Activated T-helper 17 cell treated with anti-CD3 and anti-CD28 coated beads, Interleukin-2, amount 50 U/mL, for 72 hours (primary cell): ENCODE measurements around the gene GRM4. TPM values are rescaled to one million over a fixed set of nuclear protein-coding genes. Genes with fewer than 3 reads are reported as not detected.

Source experiments
- ATAC-seq: fragments of 150-1000 bp; cut with Tn5 transposase; replicated peaks from 2 replicates; pipeline ENCODE4 v1.10.0; 2021; ENCODE audit warnings: mild to moderate bottlenecking, moderate library complexity
- H3K27ac Mint-ChIP-seq: one replicate; pipeline ENCODE4 v1.8.0; 2022; ENCODE audit warnings: mixed read lengths
- H3K27me3 Mint-ChIP-seq: one replicate; pipeline ENCODE4 v1.8.0; 2022; ENCODE audit warnings: mixed read lengths
- H3K36me3 Mint-ChIP-seq: one replicate; pipeline ENCODE4 v1.8.0; 2022; ENCODE audit warnings: low read depth, mild to moderate bottlenecking, mixed read lengths
- H3K4me1 Mint-ChIP-seq: one replicate; pipeline ENCODE4 v1.8.0; 2022; ENCODE audit warnings: mixed read lengths
- H3K4me3 Mint-ChIP-seq: one replicate; pipeline ENCODE4 v1.8.0; 2022; ENCODE audit warnings: mild to moderate bottlenecking, mixed read lengths
- H3K9me3 Mint-ChIP-seq: one replicate; pipeline ENCODE4 v1.8.0; 2022; ENCODE audit warnings: mixed read lengths
- total RNA-seq, 2 donors: library from RNA; stranded (reverse); gene quantifications; one replicate each; pipeline ENCODE4 v1.2.3, GENCODE V29; 2022

GRM4 gene
- total RNA-seq, 2 donors from 2014 or later = not detected

GRCh38 chr6:34001706-34002621 is 143.9 kb downstream of the GRM4 start:
- Mint-ChIP-seq H3K27ac (no peak overlapping the region), H3K4me3 (no peak overlapping the region), H3K9me3 (no peaks in the 10 kb centered on the region), H3K27me3 (no peaks in the 10 kb centered on the region), H3K4me1 (no peaks in the 10 kb centered on the region), H3K36me3 (no peaks in the 10 kb centered on the region)
- no peak for ATAC-seq

- Mint-ChIP-seq H3K9me3 (no peaks in the 10 kb centered on the region), H3K4me1 (no peaks in the 10 kb centered on the region), H3K4me3 (no peak overlapping the region), H3K27ac (no peak overlapping the region), H3K36me3 (no peaks in the 10 kb centered on the region), H3K27me3 (no peaks in the 10 kb centered on the region)
- ATAC-seq = no peak
These were observed 145.6 kb downstream of the GRM4 start for GRCh38 chr6:34000281-34000680.

- no peak for ATAC-seq
- Mint-ChIP-seq H3K4me3 (no peak overlapping the region), H3K36me3 (no peaks in the 10 kb centered on the region), H3K4me1 (no peaks in the 10 kb centered on the region), H3K27ac (no peak overlapping the region), H3K9me3 (no peaks in the 10 kb centered on the region), H3K27me3 (peaks cover under 1% of the 10 kb centered on the region)
These were observed 146.3 kb downstream of the GRM4 start for GRCh38 chr6:33999567-33999966.

DNA sequence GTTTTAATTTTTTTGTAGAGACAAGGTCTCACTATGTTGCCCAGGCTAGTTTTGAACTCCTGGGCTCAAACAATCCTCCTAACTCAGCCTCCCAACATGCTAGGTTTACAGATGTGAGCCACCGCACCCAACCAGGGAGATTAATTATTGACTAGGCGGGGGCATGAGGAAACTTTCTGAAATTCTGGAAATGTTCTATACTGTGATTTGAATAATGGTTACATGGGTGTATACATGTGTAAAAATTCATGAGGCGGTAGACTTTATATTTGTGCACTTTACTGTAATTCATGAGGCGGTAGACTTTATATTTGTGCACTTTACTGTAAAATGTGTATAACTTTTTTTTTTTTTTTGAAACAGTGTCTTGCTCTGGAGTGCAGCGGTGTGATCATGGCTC is 147.2 kb downstream of the GRM4 start:
- H3K4me3 Mint-ChIP-seq = no peak overlapping the region
- no peaks in the 10 kb centered on the region for H3K9me3 Mint-ChIP-seq
- H3K36me3 Mint-ChIP-seq = no peaks in the 10 kb centered on the region
- no peaks in the 10 kb centered on the region for H3K4me1 Mint-ChIP-seq
- ATAC-seq = no peak
- no peak overlapping the region for H3K27ac Mint-ChIP-seq
- H3K27me3 Mint-ChIP-seq = peaks cover 9% of the 10 kb centered on the region

GRCh38 chr6:33997265-33997664 is 148.6 kb downstream of the GRM4 start:
- Mint-ChIP-seq H3K9me3 (no peaks in the 10 kb centered on the region), H3K4me1 (no peaks in the 10 kb centered on the region), H3K4me3 (no peak overlapping the region), H3K27ac (no peak overlapping the region), H3K36me3 (no peaks in the 10 kb centered on the region), H3K27me3 (peaks cover 13% of the 10 kb centered on the region)
- ATAC-seq = no peak

DNA sequence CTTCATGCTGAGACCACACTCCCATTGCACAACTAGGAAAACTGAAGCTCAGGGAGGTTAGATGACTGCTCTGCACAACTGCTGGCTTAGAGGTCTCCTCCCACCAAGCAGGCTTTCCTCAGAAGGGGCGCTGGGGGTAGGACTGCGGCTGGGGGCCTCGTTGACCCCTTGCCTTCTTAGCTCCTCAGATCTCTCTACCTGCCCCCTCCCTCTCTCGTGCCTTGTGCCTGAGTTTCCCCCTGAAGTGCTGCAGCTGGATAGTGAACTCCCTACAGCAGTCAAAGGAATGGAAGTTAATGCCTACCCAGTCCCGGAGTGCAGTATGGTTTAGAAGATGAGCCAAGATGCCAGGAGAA is 149.8 kb downstream of the GRM4 start:
- Mint-ChIP-seq H3K9me3 (no peaks in the 10 kb centered on the region), H3K4me3 (no peak overlapping the region), H3K27ac (no peak overlapping the region), H3K36me3 (no peaks in the 10 kb centered on the region), H3K4me1 (no peaks in the 10 kb centered on the region), H3K27me3 (peaks cover 13% of the 10 kb centered on the region)
- no peak for ATAC-seq

DNA sequence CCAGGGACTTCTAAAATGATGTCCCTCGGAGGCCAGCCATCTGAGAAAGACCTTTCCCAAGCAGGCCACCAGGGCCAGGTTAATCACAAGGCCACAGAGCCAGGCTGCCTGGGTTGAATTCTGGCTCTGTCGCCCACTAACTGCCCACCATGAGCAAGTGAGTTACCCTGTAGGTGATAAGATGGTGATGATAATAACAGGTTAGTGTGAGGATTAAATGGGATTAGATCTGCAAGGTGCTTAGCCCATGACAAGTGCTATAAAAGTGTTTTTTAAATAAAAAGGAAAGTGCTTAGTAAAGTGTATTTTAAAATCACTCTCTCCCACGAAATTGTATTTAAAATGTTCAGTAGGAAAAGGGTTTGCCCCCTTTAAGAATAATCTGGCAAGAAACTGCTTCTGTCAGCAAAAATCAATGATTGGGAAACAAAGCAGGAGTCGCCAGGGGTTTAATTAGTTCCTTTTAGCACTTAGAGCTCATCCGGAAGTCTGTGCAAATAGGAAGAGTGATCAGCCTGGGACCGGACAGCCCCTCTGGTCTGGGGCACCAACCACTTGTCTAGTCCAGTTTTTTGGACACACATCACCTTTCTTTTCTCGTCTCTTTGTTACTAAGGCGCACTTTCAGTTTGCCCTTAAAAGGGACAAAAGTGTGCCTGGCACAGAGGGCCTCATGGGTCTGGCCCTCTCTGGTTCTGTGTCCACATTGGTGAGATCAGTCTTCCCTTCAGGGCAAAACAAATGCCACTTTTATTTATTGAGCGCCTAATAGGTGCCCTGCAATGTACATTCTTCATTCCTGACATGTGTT is 150.4 kb downstream of the GRM4 start:
- peaks cover 13% of the 10 kb centered on the region for H3K27me3 Mint-ChIP-seq
- ATAC-seq = no peak
- H3K27ac Mint-ChIP-seq = no peak overlapping the region
- no peaks in the 10 kb centered on the region for H3K9me3 Mint-ChIP-seq
- no peak overlapping the region for H3K4me3 Mint-ChIP-seq
- no peaks in the 10 kb centered on the region for H3K4me1 Mint-ChIP-seq
- H3K36me3 Mint-ChIP-seq = no peaks in the 10 kb centered on the region

GRCh38 chr6:33994472-33995308 is 151.2 kb downstream of the GRM4 start:
- no peak overlapping the region for H3K4me3 Mint-ChIP-seq
- ATAC-seq = no peak
- H3K27ac Mint-ChIP-seq = no peak overlapping the region
- no peaks in the 10 kb centered on the region for H3K4me1 Mint-ChIP-seq
- no peaks in the 10 kb centered on the region for H3K9me3 Mint-ChIP-seq
- peaks cover 13% of the 10 kb centered on the region for H3K27me3 Mint-ChIP-seq
- no peaks in the 10 kb centered on the region for H3K36me3 Mint-ChIP-seq

DNA sequence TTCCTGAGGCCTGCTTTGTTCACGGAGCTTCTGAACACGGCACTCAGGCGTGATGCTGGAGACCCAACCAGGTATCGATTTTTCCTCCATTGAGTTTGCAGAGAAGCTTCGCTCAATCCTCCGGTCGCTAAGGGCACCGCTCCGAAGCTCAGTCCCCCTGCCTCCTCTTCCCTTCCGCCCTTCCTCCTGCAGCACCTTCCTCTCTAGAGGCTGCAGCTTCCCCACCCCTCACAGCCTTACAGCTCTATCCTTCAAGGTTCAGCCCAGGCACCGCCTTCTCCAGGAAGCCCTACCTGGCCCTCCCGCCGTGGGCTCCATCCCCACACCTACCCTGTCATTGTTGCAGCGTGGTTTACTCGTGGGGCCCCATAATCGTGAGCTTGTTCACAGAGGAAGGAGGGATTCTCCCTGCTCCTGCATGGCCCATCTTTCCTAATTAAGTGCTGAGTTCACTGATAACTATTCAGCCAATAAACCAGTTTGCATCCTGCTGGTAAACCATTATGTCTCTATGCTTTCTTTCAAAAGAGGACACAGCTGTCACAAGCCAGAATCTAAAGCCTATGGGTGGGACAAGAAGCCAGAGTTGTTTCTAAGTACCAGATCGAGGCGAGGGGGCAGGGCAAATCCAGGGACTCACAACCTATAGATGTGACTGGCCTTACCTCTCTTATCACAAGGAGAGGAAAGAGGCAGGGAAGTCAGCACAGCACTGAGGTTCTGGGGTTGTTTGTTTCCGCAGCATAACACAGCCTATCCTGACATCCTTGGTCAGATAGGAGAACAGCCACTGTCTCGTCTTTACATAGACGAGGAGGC is 152.0 kb downstream of the GRM4 start:
- no peaks in the 10 kb centered on the region for H3K9me3 Mint-ChIP-seq
- H3K27me3 Mint-ChIP-seq = peaks cover 13% of the 10 kb centered on the region
- no peak overlapping the region for H3K27ac Mint-ChIP-seq
- no peaks in the 10 kb centered on the region for H3K4me1 Mint-ChIP-seq
- no peaks in the 10 kb centered on the region for H3K36me3 Mint-ChIP-seq
- ATAC-seq = no peak
- no peak overlapping the region for H3K4me3 Mint-ChIP-seq

- ATAC-seq = no peak
- Mint-ChIP-seq H3K27ac (no peak overlapping the region), H3K27me3 (peaks cover 13% of the 10 kb centered on the region), H3K4me1 (no peaks in the 10 kb centered on the region), H3K4me3 (no peak overlapping the region), H3K9me3 (no peaks in the 10 kb centered on the region), H3K36me3 (no peaks in the 10 kb centered on the region)
These were observed 152.8 kb downstream of the GRM4 start for GRCh38 chr6:33993091-33993490.

- Mint-ChIP-seq H3K4me1 (no peaks in the 10 kb centered on the region), H3K27me3 (peaks cover 13% of the 10 kb centered on the region), H3K4me3 (no peak overlapping the region), H3K27ac (no peak overlapping the region), H3K9me3 (no peaks in the 10 kb centered on the region), H3K36me3 (no peaks in the 10 kb centered on the region)
- no peak for ATAC-seq
These were observed 153.7 kb downstream of the GRM4 start for GRCh38 chr6:33992191-33992590.

DNA sequence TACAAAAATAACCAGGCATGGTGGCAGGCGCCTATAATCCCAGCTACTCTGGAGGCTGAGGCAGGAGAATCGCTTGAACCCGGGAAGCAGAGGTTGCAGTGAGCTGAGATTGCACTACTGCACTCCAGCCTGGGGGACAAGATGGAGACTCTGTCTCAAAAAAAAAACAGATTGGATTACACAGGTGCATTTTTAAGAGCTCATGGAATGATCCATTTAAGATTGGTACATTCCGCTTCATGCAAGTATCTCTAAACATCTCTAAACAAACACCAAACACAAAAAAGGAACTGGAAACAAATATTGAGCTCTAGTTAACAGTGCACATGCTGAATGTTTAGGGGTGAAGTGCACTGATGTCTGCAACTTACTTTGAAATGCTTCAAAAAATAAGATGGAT is 154.3 kb downstream of the GRM4 start:
- Mint-ChIP-seq H3K4me1 (no peaks in the 10 kb centered on the region), H3K27ac (no peak overlapping the region), H3K4me3 (no peak overlapping the region), H3K9me3 (no peaks in the 10 kb centered on the region), H3K27me3 (peaks cover 13% of the 10 kb centered on the region), H3K36me3 (no peaks in the 10 kb centered on the region)
- ATAC-seq = no peak

GRCh38 chr6:33990061-33990541 is 155.8 kb downstream of the GRM4 start:
- ATAC-seq = no peak
- Mint-ChIP-seq H3K27ac (no peak overlapping the region), H3K27me3 (peaks cover 13% of the 10 kb centered on the region), H3K9me3 (no peaks in the 10 kb centered on the region), H3K36me3 (no peaks in the 10 kb centered on the region), H3K4me3 (no peak overlapping the region), H3K4me1 (no peaks in the 10 kb centered on the region)
